ENCODE measurements around the gene OR2G2. TPM values are rescaled to one million over a fixed set of nuclear protein-coding genes. Genes with fewer than 3 reads are reported as not detected.

Gene OR2G2, protein sequence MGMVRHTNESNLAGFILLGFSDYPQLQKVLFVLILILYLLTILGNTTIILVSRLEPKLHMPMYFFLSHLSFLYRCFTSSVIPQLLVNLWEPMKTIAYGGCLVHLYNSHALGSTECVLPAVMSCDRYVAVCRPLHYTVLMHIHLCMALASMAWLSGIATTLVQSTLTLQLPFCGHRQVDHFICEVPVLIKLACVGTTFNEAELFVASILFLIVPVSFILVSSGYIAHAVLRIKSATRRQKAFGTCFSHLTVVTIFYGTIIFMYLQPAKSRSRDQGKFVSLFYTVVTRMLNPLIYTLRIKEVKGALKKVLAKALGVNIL
- total RNA-seq (ENCODE audit: low replicate concordance): not detected in 2 replicates
- long read RNA-seq: 0 reads

DNA sequence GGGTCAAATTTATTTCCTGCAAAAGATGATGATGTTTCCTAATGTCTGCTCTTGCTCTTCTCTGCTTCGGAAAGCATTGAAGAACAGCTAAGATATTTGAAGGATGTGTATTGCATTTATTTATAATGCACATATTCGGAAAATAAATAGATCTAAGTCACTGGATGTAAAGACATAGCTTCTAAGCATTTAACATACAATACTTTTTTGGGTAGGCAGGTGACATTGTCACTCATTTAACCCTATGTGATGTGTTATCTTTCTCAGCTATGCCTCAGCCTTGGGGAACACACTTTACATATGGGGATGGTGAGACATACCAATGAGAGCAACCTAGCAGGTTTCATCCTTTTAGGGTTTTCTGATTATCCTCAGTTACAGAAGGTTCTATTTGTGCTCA is at the start of gene OR2G2:
Gene OR2G2, plus strand, starts transcription at position 301 of the 400 bp plus-strand sequence. Its CDS starts 0 bp downstream, at position 301.
- Mint-ChIP-seq H3K36me3 (no peaks in the 10 kb centered on the region), H3K4me3 (no peak within 1 kb of the TSS), H3K27me3 (no peaks in the 10 kb centered on the region), H3K27ac (no peak within 1 kb of the TSS), H3K9me3 (no peaks in the 10 kb centered on the region), H3K4me1 (ENCODE audit: unreplicated experiment) (no peaks in the 10 kb centered on the region)
- TF ChIP-seq, protein P1, sequence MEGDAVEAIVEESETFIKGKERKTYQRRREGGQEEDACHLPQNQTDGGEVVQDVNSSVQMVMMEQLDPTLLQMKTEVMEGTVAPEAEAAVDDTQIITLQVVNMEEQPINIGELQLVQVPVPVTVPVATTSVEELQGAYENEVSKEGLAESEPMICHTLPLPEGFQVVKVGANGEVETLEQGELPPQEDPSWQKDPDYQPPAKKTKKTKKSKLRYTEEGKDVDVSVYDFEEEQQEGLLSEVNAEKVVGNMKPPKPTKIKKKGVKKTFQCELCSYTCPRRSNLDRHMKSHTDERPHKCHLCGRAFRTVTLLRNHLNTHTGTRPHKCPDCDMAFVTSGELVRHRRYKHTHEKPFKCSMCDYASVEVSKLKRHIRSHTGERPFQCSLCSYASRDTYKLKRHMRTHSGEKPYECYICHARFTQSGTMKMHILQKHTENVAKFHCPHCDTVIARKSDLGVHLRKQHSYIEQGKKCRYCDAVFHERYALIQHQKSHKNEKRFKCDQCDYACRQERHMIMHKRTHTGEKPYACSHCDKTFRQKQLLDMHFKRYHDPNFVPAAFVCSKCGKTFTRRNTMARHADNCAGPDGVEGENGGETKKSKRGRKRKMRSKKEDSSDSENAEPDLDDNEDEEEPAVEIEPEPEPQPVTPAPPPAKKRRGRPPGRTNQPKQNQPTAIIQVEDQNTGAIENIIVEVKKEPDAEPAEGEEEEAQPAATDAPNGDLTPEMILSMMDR (conservative IDR thresholded peaks at IDR 0.05): no peak
- DNase-seq (ENCODE audit: extremely low spot score, unreplicated experiment): no peak

DNA sequence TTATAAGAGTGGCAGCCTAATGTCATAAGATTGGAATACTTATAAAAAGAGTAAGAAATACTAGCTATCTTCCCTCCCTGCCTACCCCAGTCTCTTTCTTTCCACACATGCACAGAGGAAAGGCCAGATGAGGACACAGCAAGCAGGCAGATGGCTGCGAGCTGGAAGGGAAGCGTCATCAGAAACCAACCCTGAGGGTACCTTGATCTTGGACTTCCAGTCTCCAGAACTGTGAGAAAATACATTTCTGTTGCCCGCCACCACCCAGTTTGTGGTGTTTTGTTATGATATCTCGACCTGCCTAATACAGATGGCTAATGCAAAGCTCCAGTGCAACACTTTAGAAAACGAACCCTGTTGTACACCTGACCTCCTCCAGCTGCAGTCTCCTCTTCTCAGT is 49.6 kb upstream of the OR2G2 start:
- Mint-ChIP-seq H3K27me3 (no peaks in the 10 kb centered on the region), H3K27ac (no peak overlapping the region), H3K4me1 (ENCODE audit: unreplicated experiment) (no peaks in the 10 kb centered on the region), H3K9me3 (no peaks in the 10 kb centered on the region), H3K36me3 (no peaks in the 10 kb centered on the region), H3K4me3 (no peak overlapping the region)
- DNase-seq (ENCODE audit: extremely low spot score, unreplicated experiment): no peak
- TF ChIP-seq, protein P1 (conservative IDR thresholded peaks at IDR 0.05): no peak

DNA sequence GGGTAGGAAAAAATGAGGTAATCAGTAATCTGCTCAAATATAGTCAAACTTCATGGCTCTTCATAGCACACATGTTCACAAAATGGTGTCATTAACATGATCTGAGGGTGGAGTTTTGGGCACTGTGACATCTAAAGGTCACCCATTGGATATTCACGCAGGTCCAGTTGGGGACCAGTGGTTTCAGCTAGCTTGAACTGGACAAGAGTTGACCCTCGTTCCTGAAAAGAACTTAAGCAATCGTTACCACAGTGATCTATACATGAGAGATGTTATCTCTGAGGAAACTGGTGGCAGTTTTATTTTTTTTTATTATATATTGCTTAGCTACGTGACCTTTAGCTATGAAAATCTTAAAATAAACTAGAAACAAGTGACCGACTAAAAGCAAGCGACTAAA is 48.9 kb upstream of the OR2G2 start:
- DNase-seq (ENCODE audit: extremely low spot score, unreplicated experiment): no peak
- Mint-ChIP-seq H3K36me3 (no peaks in the 10 kb centered on the region), H3K4me3 (no peak overlapping the region), H3K27ac (no peak overlapping the region), H3K4me1 (ENCODE audit: unreplicated experiment) (no peaks in the 10 kb centered on the region), H3K9me3 (no peaks in the 10 kb centered on the region), H3K27me3 (no peaks in the 10 kb centered on the region)
- TF ChIP-seq, protein P1 (conservative IDR thresholded peaks at IDR 0.05): no peak

DNA sequence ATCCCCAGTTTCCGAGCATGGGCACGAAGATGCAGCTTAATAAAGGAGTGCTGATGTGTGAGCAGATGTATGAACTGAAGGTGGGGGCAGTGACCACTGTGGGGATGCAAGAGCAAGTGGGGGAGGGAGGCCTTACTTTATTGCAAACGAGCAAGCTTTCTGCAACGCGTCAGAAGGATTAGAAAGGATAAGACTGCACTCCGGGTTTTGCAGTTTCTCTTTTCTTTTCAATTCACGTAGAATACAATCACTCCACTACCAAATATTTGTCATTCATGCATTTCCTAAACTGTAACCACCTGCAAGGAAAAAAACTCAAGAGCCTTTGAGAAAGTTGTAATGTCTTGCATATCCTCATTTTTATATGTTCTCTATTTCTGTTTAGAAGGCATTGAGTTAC is 47.6 kb upstream of the OR2G2 start:
- TF ChIP-seq, protein P1 (conservative IDR thresholded peaks at IDR 0.05): no peak
- Mint-ChIP-seq H3K4me1 (ENCODE audit: unreplicated experiment) (no peaks in the 10 kb centered on the region), H3K27me3 (no peaks in the 10 kb centered on the region), H3K27ac (no peak overlapping the region), H3K4me3 (no peak overlapping the region), H3K9me3 (no peaks in the 10 kb centered on the region), H3K36me3 (no peaks in the 10 kb centered on the region)
- DNase-seq (ENCODE audit: extremely low spot score, unreplicated experiment): no peak

DNA sequence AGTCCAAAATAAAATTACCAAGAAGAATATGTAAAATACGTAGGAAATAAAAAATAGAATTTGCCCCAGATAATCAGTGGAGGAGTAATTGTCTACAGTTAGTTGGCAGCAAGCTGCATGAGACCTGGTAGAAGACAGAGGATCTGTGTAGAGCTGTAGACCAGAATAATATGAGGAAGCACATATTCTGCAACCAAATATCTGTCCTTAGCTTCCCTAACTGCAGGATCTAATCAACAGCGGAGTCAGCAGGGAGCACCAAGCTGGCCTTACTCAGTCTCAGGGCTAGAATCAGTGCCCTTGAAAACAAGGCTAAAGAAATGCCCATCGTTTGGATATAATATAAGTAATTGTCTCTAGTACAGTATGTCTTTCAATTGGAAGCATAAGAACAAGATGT is 45.3 kb upstream of the OR2G2 start:
- Mint-ChIP-seq H3K4me1 (ENCODE audit: unreplicated experiment) (no peaks in the 10 kb centered on the region), H3K4me3 (no peak overlapping the region), H3K36me3 (no peaks in the 10 kb centered on the region), H3K9me3 (no peaks in the 10 kb centered on the region), H3K27me3 (no peaks in the 10 kb centered on the region), H3K27ac (no peak overlapping the region)
- DNase-seq (ENCODE audit: extremely low spot score, unreplicated experiment): no peak
- TF ChIP-seq, protein P1 (conservative IDR thresholded peaks at IDR 0.05): no peak
